ENCODE measurements around the gene CACNB4.

CACNB4 gene

GRCh38 chr2:151907286-151908203 is 191.3 kb downstream of the CACNB4 start:
- no peak overlapping the region for H3K27ac ChIP-seq (ENCODE audit: low read length)
- no peak overlapping the region for H3K4me3 ChIP-seq (ENCODE audit: low read length)
- H3K9me3 ChIP-seq (ENCODE audit: control insufficient read depth, insufficient read depth, low read length), result no peaks in the 10 kb centered on the region
- no peaks in the 10 kb centered on the region for H3K27me3 ChIP-seq (ENCODE audit: control insufficient read depth, insufficient read depth, low read length)
- no peaks in the 10 kb centered on the region for H3K36me3 ChIP-seq (ENCODE audit: control insufficient read depth, insufficient read depth, low read length)
- DNase-seq (ENCODE audit: low read depth, low spot score), result no peak
- no CpG with 5 or more reads among the region's 6 CpGs for WGBS (ENCODE audit: insufficient coverage, insufficient read length)
- no peaks in the 10 kb centered on the region for H3K4me1 ChIP-seq (ENCODE audit: control insufficient read depth, insufficient read depth, low read length)

DNA sequence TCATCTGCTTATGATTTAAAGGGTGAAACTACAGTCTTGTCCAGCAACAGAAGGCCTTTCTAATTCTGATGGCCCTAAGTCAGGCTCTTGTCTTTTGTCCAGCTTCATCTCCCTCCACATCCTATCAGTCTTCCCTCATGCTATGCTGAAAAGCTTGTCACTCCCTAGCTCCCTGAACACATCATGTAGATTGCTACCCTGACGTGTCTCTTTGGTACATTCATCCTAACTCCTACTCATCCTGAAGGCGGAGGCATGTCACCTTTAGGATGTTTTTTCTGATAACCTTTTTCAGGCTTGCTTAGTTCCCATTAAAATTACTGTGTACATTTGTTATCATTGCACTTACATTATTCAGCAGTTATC is 192.2 kb downstream of the CACNB4 start:
- H3K4me1 ChIP-seq (ENCODE audit: control insufficient read depth, insufficient read depth, low read length), result no peaks in the 10 kb centered on the region
- H3K27me3 ChIP-seq (ENCODE audit: control insufficient read depth, insufficient read depth, low read length), result no peaks in the 10 kb centered on the region
- no peak overlapping the region for H3K27ac ChIP-seq (ENCODE audit: low read length)
- H3K9me3 ChIP-seq (ENCODE audit: control insufficient read depth, insufficient read depth, low read length), result no peaks in the 10 kb centered on the region
- no CpG with 5 or more reads among the region's 2 CpGs for WGBS (ENCODE audit: insufficient coverage, insufficient read length)
- no peak overlapping the region for H3K4me3 ChIP-seq (ENCODE audit: low read length)
- no peak for DNase-seq (ENCODE audit: low read depth, low spot score)
- H3K36me3 ChIP-seq (ENCODE audit: control insufficient read depth, insufficient read depth, low read length), result no peaks in the 10 kb centered on the region

DNA sequence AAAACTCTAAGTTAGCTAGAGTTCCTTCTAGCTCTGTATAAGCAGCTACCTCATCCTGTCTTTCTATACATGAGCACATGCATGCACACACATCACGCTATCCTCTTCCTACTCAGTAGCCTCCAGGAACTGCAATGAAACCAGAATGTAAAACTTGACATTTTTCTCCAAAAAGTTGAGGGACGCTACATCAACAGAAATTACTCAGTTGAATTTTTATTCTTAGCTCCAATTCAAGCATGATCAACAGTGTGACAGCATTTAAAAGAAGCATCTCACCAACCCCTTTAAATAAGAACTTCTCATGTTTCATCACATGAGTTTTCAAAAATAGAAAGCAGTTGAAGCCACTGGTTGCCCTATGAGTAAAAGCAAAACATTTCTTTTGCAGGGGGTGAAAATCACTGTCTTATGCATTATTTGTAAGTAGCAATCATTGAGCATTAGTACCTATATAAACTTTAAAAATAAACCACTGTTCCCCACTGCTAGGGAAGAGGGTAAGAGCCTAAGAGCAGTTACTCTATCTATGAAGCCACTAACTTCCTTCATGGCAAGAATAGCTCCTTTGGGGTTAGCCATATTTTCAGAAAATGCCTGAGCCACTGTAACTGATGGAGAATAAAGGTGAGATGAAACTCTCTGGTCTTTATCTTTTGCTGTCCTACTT is 192.7 kb downstream of the CACNB4 start:
- no peaks in the 10 kb centered on the region for H3K27me3 ChIP-seq (ENCODE audit: control insufficient read depth, insufficient read depth, low read length)
- H3K4me1 ChIP-seq (ENCODE audit: control insufficient read depth, insufficient read depth, low read length), result no peaks in the 10 kb centered on the region
- no peaks in the 10 kb centered on the region for H3K9me3 ChIP-seq (ENCODE audit: control insufficient read depth, insufficient read depth, low read length)
- WGBS (ENCODE audit: insufficient coverage, insufficient read length), result no CpG with 5 or more reads among the region's 2 CpGs
- H3K36me3 ChIP-seq (ENCODE audit: control insufficient read depth, insufficient read depth, low read length), result no peaks in the 10 kb centered on the region
- no peak overlapping the region for H3K27ac ChIP-seq (ENCODE audit: low read length)
- DNase-seq (ENCODE audit: low read depth, low spot score), result no peak
- H3K4me3 ChIP-seq (ENCODE audit: low read length), result no peak overlapping the region

GRCh38 chr2:151904807-151905206 is 194.0 kb downstream of the CACNB4 start:
- Histone ChIP-seq H3K27me3 (ENCODE audit: control insufficient read depth, insufficient read depth, low read length) (no peaks in the 10 kb centered on the region), H3K9me3 (ENCODE audit: control insufficient read depth, insufficient read depth, low read length) (no peaks in the 10 kb centered on the region), H3K36me3 (ENCODE audit: control insufficient read depth, insufficient read depth, low read length) (no peaks in the 10 kb centered on the region), H3K27ac (ENCODE audit: low read length) (no peak overlapping the region), H3K4me3 (ENCODE audit: low read length) (no peak overlapping the region), H3K4me1 (ENCODE audit: control insufficient read depth, insufficient read depth, low read length) (no peaks in the 10 kb centered on the region)
- no peak for DNase-seq (ENCODE audit: low read depth, low spot score)
- no CpG with 5 or more reads among the region's 4 CpGs for WGBS (ENCODE audit: insufficient coverage, insufficient read length)

GRCh38 chr2:151904021-151904420 is 194.8 kb downstream of the CACNB4 start:
- H3K27ac ChIP-seq (ENCODE audit: low read length), result no peak overlapping the region
- H3K4me1 ChIP-seq (ENCODE audit: control insufficient read depth, insufficient read depth, low read length), result no peaks in the 10 kb centered on the region
- H3K4me3 ChIP-seq (ENCODE audit: low read length), result no peak overlapping the region
- no peak for DNase-seq (ENCODE audit: low read depth, low spot score)
- H3K9me3 ChIP-seq (ENCODE audit: control insufficient read depth, insufficient read depth, low read length), result no peaks in the 10 kb centered on the region
- no peaks in the 10 kb centered on the region for H3K27me3 ChIP-seq (ENCODE audit: control insufficient read depth, insufficient read depth, low read length)
- H3K36me3 ChIP-seq (ENCODE audit: control insufficient read depth, insufficient read depth, low read length), result no peaks in the 10 kb centered on the region
- WGBS (ENCODE audit: insufficient coverage, insufficient read length), result no CpG with 5 or more reads among the region's 4 CpGs

- no peak for DNase-seq (ENCODE audit: low read depth, low spot score)
- no peaks in the 10 kb centered on the region for H3K9me3 ChIP-seq (ENCODE audit: control insufficient read depth, insufficient read depth, low read length)
- H3K27me3 ChIP-seq (ENCODE audit: control insufficient read depth, insufficient read depth, low read length), result no peaks in the 10 kb centered on the region
- H3K4me1 ChIP-seq (ENCODE audit: control insufficient read depth, insufficient read depth, low read length), result no peaks in the 10 kb centered on the region
- no CpG with 5 or more reads among the region's 3 CpGs for WGBS (ENCODE audit: insufficient coverage, insufficient read length)
- no peak overlapping the region for H3K4me3 ChIP-seq (ENCODE audit: low read length)
- no peaks in the 10 kb centered on the region for H3K36me3 ChIP-seq (ENCODE audit: control insufficient read depth, insufficient read depth, low read length)
- H3K27ac ChIP-seq (ENCODE audit: low read length), result no peak overlapping the region
Measured at GRCh38 chr2:151902829-151903228, 196.0 kb downstream of the CACNB4 start.

GRCh38 chr2:151900331-151900730 is 198.5 kb downstream of the CACNB4 start:
- H3K9me3 ChIP-seq (ENCODE audit: control insufficient read depth, insufficient read depth, low read length), result no peaks in the 10 kb centered on the region
- no peak overlapping the region for H3K4me3 ChIP-seq (ENCODE audit: low read length)
- H3K27me3 ChIP-seq (ENCODE audit: control insufficient read depth, insufficient read depth, low read length), result no peaks in the 10 kb centered on the region
- DNase-seq (ENCODE audit: low read depth, low spot score), result no peak
- no peaks in the 10 kb centered on the region for H3K36me3 ChIP-seq (ENCODE audit: control insufficient read depth, insufficient read depth, low read length)
- no peak overlapping the region for H3K27ac ChIP-seq (ENCODE audit: low read length)
- WGBS (ENCODE audit: insufficient coverage, insufficient read length), result no CpG with 5 or more reads among the region's 6 CpGs
- no peaks in the 10 kb centered on the region for H3K4me1 ChIP-seq (ENCODE audit: control insufficient read depth, insufficient read depth, low read length)

DNA sequence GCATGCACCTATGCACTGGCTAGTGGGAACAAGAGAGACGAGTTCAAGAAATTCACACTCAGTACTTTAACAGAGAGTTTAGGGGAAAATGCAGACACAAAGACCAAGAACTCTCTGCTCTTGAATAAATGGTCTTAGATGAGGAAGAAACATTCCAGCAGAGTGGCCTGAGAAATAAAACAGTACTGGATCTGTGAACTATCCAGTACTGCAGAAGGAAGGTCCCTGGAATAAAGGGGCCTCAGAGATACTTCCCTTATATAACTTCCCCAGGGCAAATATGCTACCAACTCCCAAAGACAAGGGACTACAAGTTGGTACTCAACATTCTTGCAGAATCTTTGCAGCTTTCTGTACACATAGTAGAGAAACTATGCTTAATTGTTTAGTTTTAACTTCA is 199.7 kb downstream of the CACNB4 start:
- no CpG with 5 or more reads among the region's 1 CpG for WGBS (ENCODE audit: insufficient coverage, insufficient read length)
- no peaks in the 10 kb centered on the region for H3K27me3 ChIP-seq (ENCODE audit: control insufficient read depth, insufficient read depth, low read length)
- no peaks in the 10 kb centered on the region for H3K36me3 ChIP-seq (ENCODE audit: control insufficient read depth, insufficient read depth, low read length)
- no peak overlapping the region for H3K4me3 ChIP-seq (ENCODE audit: low read length)
- no peak for DNase-seq (ENCODE audit: low read depth, low spot score)
- H3K4me1 ChIP-seq (ENCODE audit: control insufficient read depth, insufficient read depth, low read length), result no peaks in the 10 kb centered on the region
- H3K27ac ChIP-seq (ENCODE audit: low read length), result no peak overlapping the region
- no peaks in the 10 kb centered on the region for H3K9me3 ChIP-seq (ENCODE audit: control insufficient read depth, insufficient read depth, low read length)

GRCh38 chr2:151891566-151892194 is 207.2 kb downstream of the CACNB4 start:
- WGBS (ENCODE audit: insufficient coverage, insufficient read length), result no CpG with 5 or more reads among the region's 7 CpGs
- Histone ChIP-seq H3K27me3 (ENCODE audit: control insufficient read depth, insufficient read depth, low read length) (no peaks in the 10 kb centered on the region), H3K36me3 (ENCODE audit: control insufficient read depth, insufficient read depth, low read length) (no peaks in the 10 kb centered on the region), H3K9me3 (ENCODE audit: control insufficient read depth, insufficient read depth, low read length) (no peaks in the 10 kb centered on the region), H3K4me1 (ENCODE audit: control insufficient read depth, insufficient read depth, low read length) (no peaks in the 10 kb centered on the region), H3K4me3 (ENCODE audit: low read length) (no peak overlapping the region), H3K27ac (ENCODE audit: low read length) (no peak overlapping the region)
- no peak for DNase-seq (ENCODE audit: low read depth, low spot score)

DNA sequence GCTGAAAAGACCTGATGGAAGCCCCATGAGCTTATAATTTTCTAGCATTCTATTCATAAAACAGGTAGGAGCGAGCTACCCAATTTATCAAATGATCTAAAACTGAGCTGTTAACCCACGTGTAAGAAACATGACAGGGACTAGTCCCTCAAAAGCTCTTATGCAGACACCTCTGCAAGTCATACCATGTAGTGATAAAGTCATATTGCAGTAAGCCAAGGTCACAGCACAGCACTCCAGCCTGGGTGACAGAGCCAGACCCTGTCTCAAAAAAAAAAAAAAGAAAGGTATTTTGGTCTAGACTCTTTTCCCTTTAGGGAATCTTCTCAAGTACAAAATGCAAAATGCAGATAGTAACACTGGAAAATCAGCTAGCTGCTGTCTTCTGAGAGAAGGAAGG is 211.7 kb downstream of the CACNB4 start:
- no peaks in the 10 kb centered on the region for H3K27me3 ChIP-seq (ENCODE audit: control insufficient read depth, insufficient read depth, low read length)
- no CpG with 5 or more reads among the region's 2 CpGs for WGBS (ENCODE audit: insufficient coverage, insufficient read length)

More for the DNA sequence above, 211.7 kb downstream of the CACNB4 start:
- Histone ChIP-seq H3K27ac (ENCODE audit: low read length) (no peak overlapping the region), H3K36me3 (ENCODE audit: control insufficient read depth, insufficient read depth, low read length) (no peaks in the 10 kb centered on the region), H3K9me3 (ENCODE audit: control insufficient read depth, insufficient read depth, low read length) (no peaks in the 10 kb centered on the region), H3K4me3 (ENCODE audit: low read length) (no peak overlapping the region), H3K4me1 (ENCODE audit: control insufficient read depth, insufficient read depth, low read length) (no peaks in the 10 kb centered on the region)
- no peak for DNase-seq (ENCODE audit: low read depth, low spot score)

All from iPS DF 6.9 (cell line).